ENCODE measurements around the gene PDGFB.

DNA sequence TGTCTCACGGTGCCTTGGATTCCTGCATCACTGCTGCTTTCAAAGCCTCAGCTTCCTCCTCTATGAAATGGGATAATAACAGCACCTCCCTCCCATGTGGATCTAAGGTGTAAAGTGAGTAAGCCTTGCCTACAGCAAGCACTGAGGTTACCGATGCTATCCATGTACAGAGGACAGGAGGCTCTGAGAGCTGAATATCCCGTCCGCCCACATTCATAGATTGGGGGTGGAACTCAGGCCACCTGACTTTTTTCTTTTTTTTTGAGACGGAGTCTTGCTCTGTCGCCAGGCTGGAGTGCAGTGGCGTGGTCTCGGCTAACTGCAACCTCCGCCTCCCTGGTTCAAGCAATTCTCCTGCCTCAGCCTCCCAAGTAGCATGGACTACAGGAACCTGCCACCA, 12.5 kb downstream of the PDGFB start:
- no peak for TF ChIP-seq POLR2AphosphoS5 (IDR thresholded peaks at IDR 0.05)
- TF ChIP-seq, protein P1, sequence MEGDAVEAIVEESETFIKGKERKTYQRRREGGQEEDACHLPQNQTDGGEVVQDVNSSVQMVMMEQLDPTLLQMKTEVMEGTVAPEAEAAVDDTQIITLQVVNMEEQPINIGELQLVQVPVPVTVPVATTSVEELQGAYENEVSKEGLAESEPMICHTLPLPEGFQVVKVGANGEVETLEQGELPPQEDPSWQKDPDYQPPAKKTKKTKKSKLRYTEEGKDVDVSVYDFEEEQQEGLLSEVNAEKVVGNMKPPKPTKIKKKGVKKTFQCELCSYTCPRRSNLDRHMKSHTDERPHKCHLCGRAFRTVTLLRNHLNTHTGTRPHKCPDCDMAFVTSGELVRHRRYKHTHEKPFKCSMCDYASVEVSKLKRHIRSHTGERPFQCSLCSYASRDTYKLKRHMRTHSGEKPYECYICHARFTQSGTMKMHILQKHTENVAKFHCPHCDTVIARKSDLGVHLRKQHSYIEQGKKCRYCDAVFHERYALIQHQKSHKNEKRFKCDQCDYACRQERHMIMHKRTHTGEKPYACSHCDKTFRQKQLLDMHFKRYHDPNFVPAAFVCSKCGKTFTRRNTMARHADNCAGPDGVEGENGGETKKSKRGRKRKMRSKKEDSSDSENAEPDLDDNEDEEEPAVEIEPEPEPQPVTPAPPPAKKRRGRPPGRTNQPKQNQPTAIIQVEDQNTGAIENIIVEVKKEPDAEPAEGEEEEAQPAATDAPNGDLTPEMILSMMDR (IDR thresholded peaks at IDR 0.05) = no peak
- no peak for TF ChIP-seq POLR2A (IDR thresholded peaks at IDR 0.05)
- no peak for TF ChIP-seq EP300 (IDR thresholded peaks at IDR 0.05)
